CD8-positive, alpha-beta memory T cell (primary cell): ENCODE measurements around the gene BGLAP. TPM values are rescaled to one million over a fixed set of nuclear protein-coding genes. Genes with fewer than 3 reads are reported as not detected.

Experiments used
- CTCF ChIA-PET: fragments of 350-600 bp; sonication (Branson Sonifier 250); formaldehyde crosslinking; loops from one replicate; lab custom pipeline; 2021; ENCODE audit warnings: antibody characterized with exemption; lab: Charles Lee
- POLR2A ChIA-PET: fragments of 350-600 bp; sonication (Branson Sonifier 250); formaldehyde crosslinking; loops from one replicate; lab custom pipeline; 2021; ENCODE audit warnings: antibody characterized with exemption; lab: Charles Lee
- DNase-seq, 5 donors: peaks; one replicate each; pipeline versions ENCODE4 v3.0.0 to v3.0.0-alpha.2; 2020 to 2022; ENCODE audit warnings: mixed read lengths in 1 of 5
- H3K27ac ChIP-seq: one replicate; pipeline ENCODE4 v1.7.0; 2013; ENCODE audit warnings: low read depth, mild to moderate bottlenecking, low read length, moderate library complexity
- H3K27me3 ChIP-seq: 2 replicates; pipeline ENCODE4 v1.7.0; 2013; ENCODE audit warnings: low read length, mild to moderate bottlenecking; ENCODE audit not compliant: insufficient read depth, poor library complexity, severe bottlenecking
- H3K36me3 ChIP-seq: 2 replicates; pipeline ENCODE4 v1.7.0; 2013; ENCODE audit warnings: mild to moderate bottlenecking, low read length, moderate library complexity; ENCODE audit not compliant: insufficient read depth
- H3K4me1 ChIP-seq: 2 replicates; pipeline ENCODE4 v1.7.0; 2013; ENCODE audit warnings: mild to moderate bottlenecking, low read length, moderate library complexity; ENCODE audit not compliant: insufficient read depth
- H3K4me3 ChIP-seq: 2 replicates; pipeline ENCODE4 v1.7.0; 2013; ENCODE audit warnings: mild to moderate bottlenecking, low read length
- H3K9me3 ChIP-seq: 2 replicates; pipeline ENCODE4 v1.7.0; 2013; ENCODE audit warnings: mild to moderate bottlenecking, low read length
- H3K27ac Mint-ChIP-seq, 8 donors: one replicate each; pipeline ENCODE4 v1.8.0; 2020 to 2021; ENCODE audit warnings: mixed read lengths in 8 of 8, mild to moderate bottlenecking in 6 of 8, inconsistent platforms in 3 of 8, moderate library complexity in 3 of 8
- H3K27me3 Mint-ChIP-seq, 2 donors: one replicate each; pipeline ENCODE4 v1.8.0; 2020 to 2021; ENCODE audit warnings: mixed read lengths in 2 of 2, mild to moderate bottlenecking in 1 of 2, moderate library complexity in 1 of 2
- H3K36me3 Mint-ChIP-seq, 3 donors: one replicate each; pipeline ENCODE4 v1.8.0; 2020 to 2021; ENCODE audit warnings: mixed read lengths in 3 of 3, inconsistent platforms in 1 of 3, mild to moderate bottlenecking in 1 of 3
- H3K4me1 Mint-ChIP-seq, 3 donors: one replicate each; pipeline ENCODE4 v1.8.0; 2020 to 2021; ENCODE audit warnings: mixed read lengths in 3 of 3, inconsistent platforms in 1 of 3, mild to moderate bottlenecking in 1 of 3
- H3K4me3 Mint-ChIP-seq, 7 donors: one replicate each; pipeline ENCODE4 v1.8.0; 2020 to 2021; ENCODE audit warnings: mixed read lengths in 7 of 7, mild to moderate bottlenecking in 6 of 7, moderate library complexity in 4 of 7, inconsistent platforms in 2 of 7
- H3K9me3 Mint-ChIP-seq, 5 donors: one replicate each; pipeline ENCODE4 v1.8.0; 2020 to 2022; ENCODE audit warnings: mixed read lengths in 5 of 5, mild to moderate bottlenecking in 3 of 5, moderate library complexity in 2 of 5, inconsistent platforms in 1 of 5
- polyA plus RNA-seq: library from polyadenylated mRNA; unstranded; fragments of 300-500 nt; fragmentation: Illumina TruSeq; gene quantifications from one replicate; pipeline ENCODE4 v1.2.3, GENCODE V29; 2021
- total RNA-seq, 2 experiments: library from RNA; stranded (reverse); gene quantifications; one replicate each; pipeline ENCODE4 v1.2.3, GENCODE V29; 2021

Gene BGLAP
- total and polyA plus RNA-seq, 3 experiments from 2014 or later: 0.97 to 1.5 TPM; not detected in 1

- no peak for DNase-seq
- peaks cover 16% of the 10 kb centered on the region for H3K4me1 ChIP-seq
- H3K27ac Mint-ChIP-seq: peak overlapping the region in 1 of 8 donors; percentile 89
- peaks cover 15 to 21% (median 16%) of the 10 kb centered on the region in 3 donors for H3K4me1 Mint-ChIP-seq
- peak overlapping the region in 6 of 7 donors; percentile 40 to 68 (median 54) for H3K4me3 Mint-ChIP-seq
- H3K9me3 Mint-ChIP-seq: no peaks in the 10 kb centered on the region
- peaks cover 0 to 1% of the 10 kb centered on the region in 2 donors for H3K27me3 Mint-ChIP-seq
- no peaks in the 10 kb centered on the region for H3K27me3 ChIP-seq
- peaks cover 19% of the 10 kb centered on the region for H3K36me3 ChIP-seq
- ChIA-PET CTCF (interaction anchor here (2.2 kb wide), 1 partner anchor 22 kb away, joined by 5 read pairs; no protein-coding TSS in a partner anchor), POLR2A (interaction anchor here (1.2 kb wide), 1 partner anchor 35 kb away, joined by 3 read pairs; the partner anchor contains the start of gene SMG5)
- H3K9me3 ChIP-seq: no peaks in the 10 kb centered on the region
- H3K27ac ChIP-seq: no peak overlapping the region
- H3K4me3 ChIP-seq: no peak overlapping the region
- peaks cover 0 to 30% (median 0%) of the 10 kb centered on the region in 3 donors for H3K36me3 Mint-ChIP-seq
These were observed 4.9 kb downstream of the BGLAP start for GRCh38 chr1:156246781-156247459.

- no peak within 1 kb of the TSS for H3K4me3 ChIP-seq
- H3K9me3 Mint-ChIP-seq: no peaks in the 10 kb centered on the region
- H3K27me3 Mint-ChIP-seq: peaks cover 0 to 1% of the 10 kb centered on the region in 2 donors
- ChIA-PET POLR2A (interaction anchor here (1.2 kb wide), 1 partner anchor 34 kb away, joined by 3 read pairs; the partner anchor contains the start of gene SMG5), CTCF (no interaction called here)
- peak within 1 kb of the TSS in 6 of 7 donors; percentile 9 to 56 (median 48) for H3K4me3 Mint-ChIP-seq
- H3K27ac ChIP-seq: no peak within 1 kb of the TSS
- peaks cover 16% of the 10 kb centered on the region for H3K4me1 ChIP-seq
- no peaks in the 10 kb centered on the region for H3K9me3 ChIP-seq
- H3K27ac Mint-ChIP-seq: peak within 1 kb of the TSS in 6 of 8 donors; percentile 17 to 70 (median 43)
- peaks cover 15 to 21% (median 16%) of the 10 kb centered on the region in 3 donors for H3K4me1 Mint-ChIP-seq
- H3K36me3 ChIP-seq: peaks cover 27% of the 10 kb centered on the region
- no peak for DNase-seq
- H3K36me3 Mint-ChIP-seq: peaks cover 0 to 38% (median 3%) of the 10 kb centered on the region in 3 donors
- H3K27me3 ChIP-seq: no peaks in the 10 kb centered on the region
These were observed 5.7 kb downstream of the BGLAP start, which contains the start of gene PAQR6 for GRCh38 chr1:156247460-156248322. TSS of gene PAQR6 (minus strand) at chr1:156248056. CDS start at chr1:156246731, 1,325 bp downstream.

GRCh38 chr1:156248323-156248683, 6.3 kb downstream of the BGLAP start:
- Mint-ChIP-seq H3K4me3 (peak overlapping the region in 2 of 7 donors; percentile 50 to 55), H3K9me3 (no peaks in the 10 kb centered on the region), H3K36me3 (peaks cover 0 to 44% (median 7%) of the 10 kb centered on the region in 3 donors), H3K27me3 (peaks cover 0 to 1% of the 10 kb centered on the region in 2 donors), H3K27ac (peak overlapping the region in 1 of 8 donors; percentile 70), H3K4me1 (peaks cover 15 to 21% (median 16%) of the 10 kb centered on the region in 3 donors)
- H3K4me3 ChIP-seq: no peak overlapping the region
- DNase-seq: no peak
- no peak overlapping the region for H3K27ac ChIP-seq
- no peaks in the 10 kb centered on the region for H3K27me3 ChIP-seq
- ChIA-PET CTCF (no interaction called here), POLR2A (no interaction called here)
- H3K36me3 ChIP-seq: peaks cover 33% of the 10 kb centered on the region
- H3K9me3 ChIP-seq: no peaks in the 10 kb centered on the region
- peaks cover 16% of the 10 kb centered on the region for H3K4me1 ChIP-seq

- Mint-ChIP-seq H3K4me3 (peak overlapping the region in 1 of 7 donors; percentile 54), H3K27ac (peak overlapping the region in 5 of 8 donors; percentile 10 to 38 (median 36)), H3K4me1 (peaks cover 15 to 19% (median 18%) of the 10 kb centered on the region in 3 donors), H3K9me3 (no peaks in the 10 kb centered on the region), H3K36me3 (peaks cover 0 to 55% (median 9%) of the 10 kb centered on the region in 3 donors), H3K27me3 (peaks cover 0 to 1% of the 10 kb centered on the region in 2 donors)
- no peak overlapping the region for H3K4me3 ChIP-seq
- ChIA-PET CTCF (no interaction called here), POLR2A (no interaction called here)
- H3K27me3 ChIP-seq: no peaks in the 10 kb centered on the region
- H3K9me3 ChIP-seq: no peaks in the 10 kb centered on the region
- H3K27ac ChIP-seq: no peak overlapping the region
- DNase-seq: no peak
- peaks cover 16% of the 10 kb centered on the region for H3K4me1 ChIP-seq
- H3K36me3 ChIP-seq: peaks cover 44% of the 10 kb centered on the region
These were observed 7.6 kb downstream of the BGLAP start for GRCh38 chr1:156249593-156249992.

GRCh38 chr1:156251527-156251926, 9.5 kb downstream of the BGLAP start:
- Mint-ChIP-seq H3K27me3 (no peaks in the 10 kb centered on the region), H3K36me3 (peaks cover 0 to 64% (median 15%) of the 10 kb centered on the region in 3 donors), H3K27ac (peak overlapping the region in 3 of 8 donors; percentile 14 to 76 (median 40)), H3K9me3 (no peaks in the 10 kb centered on the region), H3K4me1 (peaks cover 0 to 4% (median 4%) of the 10 kb centered on the region in 3 donors), H3K4me3 (no peak overlapping the region)
- H3K9me3 ChIP-seq: no peaks in the 10 kb centered on the region
- no peaks in the 10 kb centered on the region for H3K27me3 ChIP-seq
- H3K36me3 ChIP-seq: peaks cover 53% of the 10 kb centered on the region
- H3K4me1 ChIP-seq: peaks cover under 1% of the 10 kb centered on the region
- CTCF ChIA-PET: interaction anchor here (1.0 kb wide), 1 partner anchor 27 kb away, joined by 4 read pairs; no protein-coding TSS in a partner anchor
- no peak overlapping the region for H3K4me3 ChIP-seq
- DNase-seq: no peak
- POLR2A ChIA-PET: no interaction called here
- no peak overlapping the region for H3K27ac ChIP-seq

GRCh38 chr1:156253634-156254033, 11.7 kb downstream of the BGLAP start:
- Histone ChIP-seq H3K9me3 (no peaks in the 10 kb centered on the region), H3K27ac (no peak overlapping the region), H3K4me3 (no peak overlapping the region), H3K4me1 (no peaks in the 10 kb centered on the region), H3K27me3 (no peaks in the 10 kb centered on the region), H3K36me3 (peaks cover 65% of the 10 kb centered on the region)
- DNase-seq: no peak
- Mint-ChIP-seq H3K27me3 (no peaks in the 10 kb centered on the region), H3K27ac (peak overlapping the region in 4 of 8 donors; percentile 7 to 68 (median 50)), H3K4me3 (no peak overlapping the region), H3K4me1 (peaks cover 0 to 4% (median 0%) of the 10 kb centered on the region in 3 donors), H3K36me3 (peaks cover 0 to 83% (median 19%) of the 10 kb centered on the region in 3 donors), H3K9me3 (no peaks in the 10 kb centered on the region)
- ChIA-PET CTCF (no interaction called here), POLR2A (no interaction called here)

- ChIA-PET CTCF (no interaction called here), POLR2A (no interaction called here)
- DNase-seq: no peak
- Mint-ChIP-seq H3K4me3 (no peak overlapping the region), H3K9me3 (no peaks in the 10 kb centered on the region), H3K27ac (peak overlapping the region in 6 of 8 donors; percentile 14 to 86 (median 49)), H3K36me3 (peaks cover 9 to 77% (median 26%) of the 10 kb centered on the region in 3 donors), H3K27me3 (no peaks in the 10 kb centered on the region), H3K4me1 (peaks cover 0 to 4% (median 2%) of the 10 kb centered on the region in 3 donors)
- Histone ChIP-seq H3K27ac (no peak overlapping the region), H3K9me3 (no peaks in the 10 kb centered on the region), H3K36me3 (peaks cover 71% of the 10 kb centered on the region), H3K4me3 (no peak overlapping the region), H3K27me3 (no peaks in the 10 kb centered on the region), H3K4me1 (no peaks in the 10 kb centered on the region)
These were observed 15.7 kb downstream of the BGLAP start for GRCh38 chr1:156257711-156258110.
